SU-DHL-6 (cell line): ENCODE results near the gene XRCC4.
"Not testable (repeated sequence)": the region's sequence is repeated elsewhere in the genome, so short reads cannot be mapped to it uniquely, and the experiment has no call there.

ENCODE experiments used
- H2AFZ ChIP-seq: fragments of 200-600 bp; sonication (generic); 2 replicates; pipeline ENCODE4 v1.6.1; 2014; ENCODE audit warnings: low read depth, mild to moderate bottlenecking, moderate library complexity, mixed read lengths, antibody characterized with exemption, low read length; ENCODE audit not compliant: severe bottlenecking
- H3F3A ChIP-seq: fragments of 200-600 bp; shearing (Covaris generic); 2 replicates; pipeline ENCODE4 v1.6.0; 2016; ENCODE audit warnings: antibody characterized with exemption, mild to moderate bottlenecking; ENCODE audit not compliant: insufficient read depth
- H3K27ac ChIP-seq: fragments of 200-600 bp; sonication (generic); 2 replicates; pipeline ENCODE4 v1.5.1; 2016; ENCODE audit warnings: low read depth, mild to moderate bottlenecking, low read length, moderate library complexity, mixed read lengths
- H3K27me3 ChIP-seq: fragments of 200-600 bp; sonication (generic), shearing (Covaris generic); 2 replicates; pipeline ENCODE4 v1.6.0; 2014; ENCODE audit warnings: mild to moderate bottlenecking, low read length
- H3K36me3 ChIP-seq: fragments of 200-600 bp; sonication (generic); 2 replicates; pipeline ENCODE4 v1.6.1; 2014; ENCODE audit warnings: mild to moderate bottlenecking, low read length, mixed read lengths
- H3K4me2 ChIP-seq: fragments of 300-600, 200-600 bp; shearing (Covaris generic), sonication (generic); 2 replicates; pipeline ENCODE4 v1.6.0; 2014; ENCODE audit warnings: low read length, low read depth, mild to moderate bottlenecking; ENCODE audit not compliant: poor library complexity, severe bottlenecking
- H3K4me3 ChIP-seq: fragments of 200-600 bp; sonication (generic); 2 replicates; pipeline ENCODE4 v1.5.1; 2014; ENCODE audit warnings: antibody characterized with exemption, low read length, mild to moderate bottlenecking, mixed read lengths; ENCODE audit not compliant: insufficient read depth, poor library complexity, severe bottlenecking
- H3K79me2 ChIP-seq: fragments of 200-600 bp; sonication (generic); 2 replicates; pipeline ENCODE4 v1.6.1; 2014; ENCODE audit warnings: mild to moderate bottlenecking, low read length, moderate library complexity; ENCODE audit not compliant: insufficient read depth
- H3K9ac ChIP-seq: fragments of 200-600 bp; sonication (generic); 2 replicates; pipeline ENCODE4 v1.7.0; 2014; ENCODE audit warnings: mild to moderate bottlenecking, low read length
- H3K9me2 ChIP-seq: fragments of 200-600 bp; sonication (generic); replicated peaks from 2 replicates; pipeline ENCODE4 v1.6.1; 2014; ENCODE audit warnings: low read length; ENCODE audit not compliant: insufficient read depth
- H3K9me3 ChIP-seq: fragments of 200-600 bp; sonication (generic); 2 replicates; pipeline ENCODE4 v1.6.1; 2014; ENCODE audit warnings: low read length, mixed read lengths; ENCODE audit not compliant: insufficient read depth
- H4K20me1 ChIP-seq: fragments of 200-600 bp; sonication (generic); 2 replicates; pipeline ENCODE4 v1.6.1; 2014; ENCODE audit warnings: low read depth, mild to moderate bottlenecking, antibody characterized with exemption, low read length, moderate library complexity, mixed read lengths
- CTCF ChIP-seq: fragments of 200-600 bp; sonication (generic); IDR thresholded peaks from one replicate; pipeline ENCODE4 v1.5.1; 2017; ENCODE audit warnings: antibody characterized with exemption, mild to moderate bottlenecking, low read length, moderate library complexity; ENCODE audit not compliant: insufficient read depth, poor library complexity, severe bottlenecking
- EZH2phosphoT487 ChIP-seq: fragments of 200-600 bp; sonication (generic), shearing (Covaris generic); conservative IDR thresholded peaks from 2 replicates; pipeline ENCODE4 v1.6.1; 2018; ENCODE audit warnings: mild to moderate bottlenecking, antibody characterized with exemption, low read length, moderate library complexity, mixed read lengths

Gene XRCC4

GRCh38 chr5:83058726-83059125 lies 18.6 kb upstream of the XRCC4 start:
- peaks cover 26% of the 10 kb centered on the region for H3K79me2 ChIP-seq
- H3K36me3 ChIP-seq: peaks cover 44% of the 10 kb centered on the region; the same call in 1 of the 2 replicates
- no peaks in the 10 kb centered on the region for H4K20me1 ChIP-seq
- no peaks in the 10 kb centered on the region for H3K9me3 ChIP-seq
- H3K27me3 ChIP-seq: no peaks in the 10 kb centered on the region
- H2AFZ ChIP-seq: no peak overlapping the region
- H3K9ac ChIP-seq: no peak overlapping the region
- H3K9me2 ChIP-seq: no peaks in the 10 kb centered on the region
- no peak overlapping the region for H3K4me3 ChIP-seq
- no peaks in the 10 kb centered on the region for H3F3A ChIP-seq
- H3K27ac ChIP-seq: no peak overlapping the region
- H3K4me2 ChIP-seq: no peak overlapping the region
- TF ChIP-seq CTCF (no peak), EZH2phosphoT487 (no peak)

GRCh38 chr5:83059341-83059740 lies 18.0 kb upstream of the XRCC4 start:
- H3K79me2 ChIP-seq: peaks cover 32% of the 10 kb centered on the region
- no peaks in the 10 kb centered on the region for H4K20me1 ChIP-seq
- no peak for TF ChIP-seq EZH2phosphoT487
- no peak for TF ChIP-seq CTCF
- H3K4me2 ChIP-seq: no peak overlapping the region
- peaks cover 49% of the 10 kb centered on the region for H3K36me3 ChIP-seq
- H3K27ac ChIP-seq: no peak overlapping the region
- no peak overlapping the region for H2AFZ ChIP-seq
- H3F3A ChIP-seq: no peaks in the 10 kb centered on the region
- H3K27me3 ChIP-seq: no peaks in the 10 kb centered on the region
- H3K4me3 ChIP-seq: no peak overlapping the region
- H3K9me2 ChIP-seq: no peaks in the 10 kb centered on the region
- no peak overlapping the region for H3K9ac ChIP-seq
- no peaks in the 10 kb centered on the region for H3K9me3 ChIP-seq

DNA sequence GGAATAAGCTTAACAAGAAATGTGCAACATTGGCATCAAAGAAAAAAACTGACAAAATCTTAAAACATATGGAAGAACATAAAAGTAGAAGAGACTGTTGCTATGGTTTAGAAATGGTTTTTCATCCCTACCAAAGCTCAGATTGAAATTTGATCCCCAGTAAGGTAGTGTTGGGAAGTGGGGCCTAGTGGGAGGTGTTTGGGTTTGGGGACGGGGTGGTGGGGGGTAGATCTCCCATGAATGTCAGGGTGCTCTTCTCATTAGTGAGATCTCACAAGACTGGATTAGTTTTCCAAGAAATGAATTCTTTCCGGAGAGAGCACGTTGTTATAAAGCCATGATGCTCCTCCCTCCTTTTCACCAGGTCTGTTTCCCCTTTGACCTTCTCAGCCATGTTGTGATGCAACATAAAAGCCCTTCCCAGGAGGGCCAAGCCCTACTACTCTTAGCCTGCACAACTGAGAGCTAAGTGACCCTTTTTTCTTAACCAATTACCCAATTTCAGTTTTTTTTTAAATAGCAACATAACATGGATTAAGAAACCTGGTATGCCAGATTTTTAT lies 10.7 kb upstream of the XRCC4 start:
- Histone ChIP-seq H3K27ac (no peak overlapping the region), H3K9me2 (no peaks in the 10 kb centered on the region), H4K20me1 (peaks cover 23% of the 10 kb centered on the region), H3F3A (no peaks in the 10 kb centered on the region; the same call in 1 of the 2 replicates), H3K9me3 (no peaks in the 10 kb centered on the region), H3K9ac (no peak overlapping the region), H2AFZ (no peak overlapping the region), H3K27me3 (no peaks in the 10 kb centered on the region), H3K4me3 (no peak overlapping the region), H3K36me3 (peaks cover 25% of the 10 kb centered on the region), H3K4me2 (no peak overlapping the region), H3K79me2 (peaks cover 95% of the 10 kb centered on the region)
- no peak for TF ChIP-seq EZH2phosphoT487
- TF ChIP-seq CTCF: no peak

DNA sequence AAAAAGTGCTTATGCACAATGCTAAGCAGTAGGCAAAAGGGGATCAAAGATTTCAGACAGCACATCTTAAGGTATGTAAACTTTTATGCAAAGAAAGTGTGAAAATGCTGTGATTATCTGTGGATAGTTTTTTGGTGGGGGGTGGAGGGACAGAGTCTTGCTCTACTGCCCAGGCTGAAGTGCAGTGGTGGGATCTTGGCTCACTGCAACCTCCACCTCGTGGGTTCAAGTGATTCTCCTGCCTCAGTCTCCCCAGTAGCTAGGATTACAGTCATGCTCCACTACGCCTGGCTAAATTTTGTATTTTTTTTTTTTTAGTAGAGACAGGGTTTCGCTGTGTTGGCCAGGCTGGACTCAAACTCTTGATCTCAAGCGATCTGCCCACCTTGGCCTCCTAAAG lies 10.0 kb upstream of the XRCC4 start:
- not testable (repeated sequence) for H3K9ac ChIP-seq, H3K9me2 ChIP-seq, H3K9me3 ChIP-seq, H3K4me3 ChIP-seq, H3F3A ChIP-seq, H2AFZ ChIP-seq, H3K27me3 ChIP-seq, H3K27ac ChIP-seq, H3K4me2 ChIP-seq
- peaks cover 97% of the 10 kb centered on the region for H3K79me2 ChIP-seq
- peaks cover 18% of the 10 kb centered on the region for H3K36me3 ChIP-seq
- peaks cover 28% of the 10 kb centered on the region for H4K20me1 ChIP-seq
